Tibial artery (tissue), 4 donors: ENCODE data around the gene LAMTOR1.
A peak's percentile ranks its signal among the peaks of the same experiment; 100 is the strongest.

Experiments used
- DNase-seq, 2 donors: peaks; one replicate each; pipeline ENCODE4 v3.0.0-alpha.2; 2019
- H3K27ac ChIP-seq, 2 donors: fragments of 200-600 bp; sonication (generic) in 1 of 2; 1 replicate in 1 of 2; 2 replicates in 1 of 2; pipeline ENCODE4 v1.5.1; 2018 to 2019; ENCODE audit warnings: mild to moderate bottlenecking in 1 of 2
- H3K27me3 ChIP-seq, 2 donors: fragments of 200-600 bp; sonication (generic) in 1 of 2; one replicate each; pipeline versions ENCODE4 v1.5.1 to v1.6.0; 2016 to 2019
- H3K36me3 ChIP-seq, 3 donors: fragments of 200-600 bp; sonication (generic) in 2 of 3; one replicate each; pipeline ENCODE4 v1.5.1; 2016 to 2019; ENCODE audit warnings: mild to moderate bottlenecking in 2 of 3
- H3K4me1 ChIP-seq, 4 donors: fragments of 200-600 bp; sonication (generic) in 2 of 4; 1 replicate in 3 of 4; 2 replicates in 1 of 4; pipeline ENCODE4 v1.5.1; 2016 to 2019
- H3K4me3 ChIP-seq, 2 donors: fragments of 200-600 bp; sonication (generic) in 1 of 2; 1 replicate in 1 of 2; 2 replicates in 1 of 2; pipeline ENCODE4 v1.5.1; 2018 to 2019; ENCODE audit warnings: mild to moderate bottlenecking in 2 of 2
- H3K9me3 ChIP-seq, 3 donors: fragments of 200-600 bp; sonication (generic) in 1 of 3; one replicate each; pipeline ENCODE4 v1.5.1; 2016 to 2019
- CTCF ChIP-seq, 2 experiments: fragments of 200-600 bp in 1 of 2; fragments of 450-650 bp in 1 of 2; IDR thresholded peaks; one replicate each; pipeline ENCODE4 v1.5.1; 2017 to 2019; ENCODE audit warnings: antibody characterized with exemption in 2 of 2, mild to moderate bottlenecking in 1 of 2, moderate library complexity in 1 of 2
- intact Hi-C: fragments of 100-400 bp; cut with DNase I; formaldehyde crosslinking; loops from one replicate; pipeline ENCODE4 v1.15.0; 2023; ENCODE audit warnings: low total_unique reads

LAMTOR1 gene

GRCh38 chr11:72085621-72086351 lies 17.3 kb downstream of the LAMTOR1 start:
- H3K36me3 ChIP-seq = peaks cover 0 to 37% (median 14%) of the 10 kb centered on the region in 3 donors
- TF ChIP-seq CTCF (IDR thresholded peaks at IDR 0.05) = no peak
- intact Hi-C loops = loop anchor here (5.0 kb wide), 1 partner anchor 58 kb away; no protein-coding TSS in a partner anchor
- no peaks in the 10 kb centered on the region for H3K27me3 ChIP-seq
- H3K27ac ChIP-seq = no peak overlapping the region
- H3K4me3 ChIP-seq = no peak overlapping the region
- H3K9me3 ChIP-seq = no peaks in the 10 kb centered on the region
- no peak for DNase-seq
- peaks cover 0 to 12% (median 7%) of the 10 kb centered on the region in 4 donors for H3K4me1 ChIP-seq

- Histone ChIP-seq H3K4me1 (peaks cover 0 to 12% (median 7%) of the 10 kb centered on the region in 4 donors), H3K9me3 (no peaks in the 10 kb centered on the region), H3K4me3 (no peak overlapping the region), H3K36me3 (peaks cover 0 to 29% (median 13%) of the 10 kb centered on the region in 3 donors), H3K27me3 (no peaks in the 10 kb centered on the region), H3K27ac (no peak overlapping the region)
- intact Hi-C loops = loop anchor here (5.0 kb wide), 1 partner anchor 58 kb away; no protein-coding TSS in a partner anchor
- TF ChIP-seq CTCF (IDR thresholded peaks at IDR 0.05) = no peak
- no peak for DNase-seq
These were observed 18.1 kb downstream of the LAMTOR1 start for GRCh38 chr11:72084965-72085364.

- no peaks in the 10 kb centered on the region for H3K9me3 ChIP-seq
- no peak for DNase-seq
- H3K4me3 ChIP-seq = no peak overlapping the region
- intact Hi-C loops = no loop called here
- H3K4me1 ChIP-seq = peaks cover 0 to 20% (median 11%) of the 10 kb centered on the region in 4 donors
- peaks cover 0 to 20% (median 9%) of the 10 kb centered on the region in 3 donors for H3K36me3 ChIP-seq
- H3K27ac ChIP-seq = no peak overlapping the region
- no peak for TF ChIP-seq CTCF (IDR thresholded peaks at IDR 0.05)
- H3K27me3 ChIP-seq = no peaks in the 10 kb centered on the region
These were observed 19.0 kb downstream of the LAMTOR1 start for GRCh38 chr11:72084076-72084475.

- no peak for TF ChIP-seq CTCF (IDR thresholded peaks at IDR 0.05)
- Histone ChIP-seq H3K4me1 (peaks cover 0 to 22% (median 14%) of the 10 kb centered on the region in 4 donors), H3K27ac (no peak overlapping the region), H3K4me3 (no peak overlapping the region), H3K9me3 (no peaks in the 10 kb centered on the region), H3K36me3 (peaks cover 0 to 13% (median 7%) of the 10 kb centered on the region in 3 donors), H3K27me3 (no peaks in the 10 kb centered on the region)
- no peak for DNase-seq
- intact Hi-C loops = no loop called here
These were observed 19.7 kb downstream of the LAMTOR1 start for GRCh38 chr11:72083414-72083813.

GRCh38 chr11:72081821-72082453 lies 21.2 kb downstream of the LAMTOR1 start:
- intact Hi-C loops = loop anchor here (2.0 kb wide), 1 partner anchor 41 kb away; no protein-coding TSS in a partner anchor

More at GRCh38 chr11:72081821-72082453, 21.2 kb downstream of the LAMTOR1 start:
- Histone ChIP-seq H3K4me3 (no peak overlapping the region), H3K36me3 (peaks cover 0 to 6% (median 0%) of the 10 kb centered on the region in 3 donors), H3K4me1 (peaks cover 0 to 24% (median 14%) of the 10 kb centered on the region in 4 donors), H3K9me3 (no peaks in the 10 kb centered on the region), H3K27ac (peak overlapping the region in 1 of 2 donors; percentile 97), H3K27me3 (no peaks in the 10 kb centered on the region)
- no peak for TF ChIP-seq CTCF (IDR thresholded peaks at IDR 0.05)
- DNase-seq = no peak
